NCI-H345 treated with DMSO at 0.1 percent for 48 hours (cell line): ENCODE results near the gene SBF1.
"Not testable (repeated sequence)": the region's sequence is repeated elsewhere in the genome, so short reads cannot be mapped to it uniquely, and the experiment has no call there.

ENCODE experiments used
- DNase-seq: peaks from one replicate; lab custom pipeline; 2025; ENCODE audit not compliant: unreplicated experiment; lab: John Stamatoyannopoulos, UW

The SBF1 gene

DNA sequence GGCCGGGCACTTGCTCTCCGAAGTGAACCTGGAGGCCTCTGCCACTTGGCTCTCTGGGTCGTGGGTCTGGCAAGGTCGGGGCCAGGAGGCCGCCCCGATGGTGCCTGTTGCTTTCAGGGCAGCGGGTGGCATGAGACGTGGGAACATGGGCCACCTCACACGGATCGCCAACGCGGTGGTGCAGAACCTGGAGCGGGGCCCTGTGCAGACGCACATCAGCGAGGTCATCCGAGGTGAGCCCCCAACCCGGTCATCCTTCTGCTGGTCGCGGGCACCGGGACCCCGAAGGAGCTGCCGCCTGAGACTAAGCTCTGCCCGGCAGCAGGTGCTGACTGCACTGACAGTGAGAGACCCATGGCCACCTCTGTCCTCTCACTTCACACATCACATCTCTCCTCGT, 40.0 kb downstream of the SBF1 start:
- no peak for DNase-seq

DNA sequence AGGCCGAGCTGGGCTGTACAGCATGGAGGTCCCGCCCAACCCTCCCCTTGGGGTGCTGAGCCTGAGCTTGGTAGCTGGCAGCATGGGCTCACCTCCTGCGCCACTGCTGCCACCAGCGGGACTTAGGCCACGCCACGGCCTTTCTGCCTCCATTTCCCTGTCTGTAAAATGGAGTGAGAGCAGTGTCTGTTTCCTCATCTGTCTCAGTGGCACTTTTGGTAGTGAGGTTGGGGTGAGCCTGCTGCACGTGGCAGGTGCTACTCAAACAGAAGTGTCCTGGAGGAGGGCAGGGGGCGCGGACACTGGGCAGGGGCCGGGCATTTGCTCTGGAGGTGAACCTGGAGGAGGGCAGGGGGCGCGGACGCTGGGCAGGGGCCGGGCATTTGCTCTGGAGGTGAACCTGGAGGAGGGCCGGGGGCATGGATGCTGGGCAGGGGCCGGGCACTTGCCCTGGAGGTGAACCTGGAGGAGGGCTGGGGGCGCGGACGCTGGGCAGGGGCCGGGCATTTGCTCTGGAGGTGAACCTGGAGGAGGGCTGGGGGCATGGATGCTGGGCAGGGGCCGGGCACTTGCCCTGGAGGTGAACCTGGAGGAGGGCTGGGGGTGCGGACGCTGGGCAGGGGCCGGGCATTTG, 41.8 kb downstream of the SBF1 start:
- DNase-seq: not testable (repeated sequence)

DNA sequence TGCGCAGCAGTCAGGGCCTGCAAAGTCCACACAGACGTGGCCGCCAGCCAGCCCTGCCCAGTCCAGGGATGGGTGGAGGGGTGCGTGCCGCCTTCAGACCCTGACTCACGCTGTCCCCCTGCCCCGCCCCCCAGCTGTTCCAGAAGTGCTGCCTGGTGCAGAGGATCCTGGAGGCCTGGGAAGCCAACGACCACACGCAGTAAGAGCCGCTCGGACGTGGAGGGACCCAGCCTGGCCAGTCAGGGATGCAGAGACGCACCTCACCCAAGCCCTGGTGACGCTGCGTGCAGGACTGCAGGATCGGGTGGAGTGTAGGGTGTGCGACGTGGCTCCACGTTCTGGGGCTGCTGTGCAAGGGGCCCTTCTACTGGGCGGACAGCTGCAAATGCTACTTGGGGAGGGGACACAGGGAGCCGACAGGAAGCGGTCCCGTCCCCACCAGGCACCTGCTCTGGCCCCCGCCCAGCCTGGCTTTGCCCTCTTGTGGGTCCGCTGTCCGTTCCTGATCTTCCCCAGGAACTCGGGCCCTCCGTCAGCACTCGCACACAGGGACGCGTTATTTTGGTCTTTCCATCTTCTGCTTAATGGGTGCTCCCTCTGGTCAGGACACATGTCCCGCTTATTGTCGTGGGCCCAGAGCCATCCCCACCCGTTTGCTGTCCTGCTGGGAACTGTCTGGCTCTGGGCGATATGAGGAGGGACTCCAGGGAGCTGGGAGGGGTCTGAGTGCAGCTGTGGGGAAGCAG, 42.5 kb downstream of the SBF1 start:
- DNase-seq: no peak

DNA sequence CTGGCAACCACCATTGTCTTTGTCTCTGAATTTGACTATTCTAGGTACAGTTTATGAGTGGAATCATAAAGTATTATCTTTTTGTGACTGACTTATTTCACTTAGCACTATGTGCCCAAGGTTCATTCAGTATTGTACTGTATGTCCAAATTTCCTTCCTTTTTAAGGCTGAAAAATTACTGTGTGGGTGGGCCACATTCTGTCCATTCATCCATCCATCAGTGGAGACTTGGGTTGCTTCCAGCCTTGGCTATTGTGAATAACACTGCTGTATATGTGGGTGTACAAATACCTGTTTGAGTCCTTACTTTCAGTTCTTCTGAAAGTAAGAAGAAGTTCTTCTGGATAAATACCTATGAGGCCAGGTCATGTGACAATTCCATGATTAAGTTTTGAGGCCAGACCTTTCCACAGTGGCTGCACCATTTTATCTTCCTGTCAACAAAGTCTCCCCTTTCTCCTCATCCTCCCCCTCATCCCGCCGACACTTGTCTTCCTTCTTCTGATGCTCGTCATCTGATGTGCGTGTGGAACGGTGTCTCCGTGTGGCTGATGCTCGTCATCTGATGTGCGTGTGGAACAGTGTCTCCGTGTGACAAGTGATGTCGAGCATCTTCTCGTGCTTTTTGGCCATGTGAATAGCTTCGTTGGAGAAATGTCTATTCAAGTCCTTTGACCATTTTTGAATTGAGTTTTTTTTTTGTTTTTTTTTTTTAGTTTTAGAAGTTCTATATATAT, 49.5 kb downstream of the SBF1 start:
- DNase-seq: no peak

DNA sequence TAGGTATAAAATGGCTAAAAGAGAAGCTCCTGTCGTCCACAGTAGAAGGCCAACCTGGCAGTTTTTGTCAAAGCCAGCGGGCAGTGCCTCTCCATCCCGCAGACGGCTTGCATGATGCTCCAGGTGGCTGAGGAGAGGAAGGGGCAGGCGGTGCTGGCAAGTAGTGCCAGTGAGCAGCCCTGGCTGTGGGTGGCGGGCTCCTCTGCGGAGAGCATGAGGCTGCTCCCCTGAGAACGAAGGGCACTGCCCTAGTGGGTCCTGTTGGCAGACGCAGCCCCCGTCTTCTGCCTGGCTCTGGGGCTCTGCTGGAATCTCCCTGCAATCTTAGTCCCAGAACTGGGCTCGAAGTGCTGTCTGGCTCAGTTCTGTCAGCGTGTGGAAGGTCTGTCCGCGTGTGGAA, 50.9 kb downstream of the SBF1 start:
- DNase-seq: no peak

DNA sequence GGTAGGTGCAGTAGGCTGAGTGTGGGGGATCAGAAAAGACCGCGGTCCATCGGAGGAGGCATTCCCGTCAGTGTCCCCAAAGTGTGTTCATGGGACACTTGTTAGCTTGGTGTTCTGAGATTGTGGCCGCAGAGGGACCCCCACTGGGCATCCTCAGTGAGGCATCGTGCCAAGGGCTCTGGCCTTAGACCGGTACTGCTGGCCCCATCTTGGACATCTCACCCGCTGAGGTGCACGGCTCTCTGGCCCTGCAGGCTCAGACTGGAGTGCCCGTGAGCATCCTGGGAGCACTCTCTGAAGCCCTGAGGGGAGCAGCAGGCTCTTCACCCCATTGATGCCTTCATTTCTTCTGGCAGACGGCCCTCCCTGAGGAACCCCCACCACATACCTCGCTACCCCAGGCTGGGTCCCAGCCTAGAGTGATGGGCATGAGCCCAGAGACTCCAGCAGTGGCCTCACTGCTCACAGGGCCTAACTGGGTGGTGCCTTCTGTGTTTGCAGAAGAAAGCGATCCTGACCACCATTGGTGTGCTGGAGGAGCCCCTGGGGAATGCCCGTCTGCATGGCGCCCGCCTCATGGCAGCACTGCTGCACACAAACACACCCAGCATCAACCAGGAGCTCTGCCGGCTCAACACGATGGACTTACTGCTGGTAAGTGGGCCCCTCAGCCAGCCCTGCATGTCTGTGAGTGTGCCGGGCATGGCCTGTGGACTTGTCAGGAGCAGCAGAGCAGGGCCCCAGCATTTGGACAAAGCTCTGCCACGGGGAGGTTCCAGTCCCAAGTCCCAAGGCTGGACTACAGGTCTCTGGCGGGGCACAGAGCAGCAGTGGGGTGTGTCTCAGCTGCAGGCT, 51.6 kb downstream of the SBF1 start:
- no peak for DNase-seq

DNA sequence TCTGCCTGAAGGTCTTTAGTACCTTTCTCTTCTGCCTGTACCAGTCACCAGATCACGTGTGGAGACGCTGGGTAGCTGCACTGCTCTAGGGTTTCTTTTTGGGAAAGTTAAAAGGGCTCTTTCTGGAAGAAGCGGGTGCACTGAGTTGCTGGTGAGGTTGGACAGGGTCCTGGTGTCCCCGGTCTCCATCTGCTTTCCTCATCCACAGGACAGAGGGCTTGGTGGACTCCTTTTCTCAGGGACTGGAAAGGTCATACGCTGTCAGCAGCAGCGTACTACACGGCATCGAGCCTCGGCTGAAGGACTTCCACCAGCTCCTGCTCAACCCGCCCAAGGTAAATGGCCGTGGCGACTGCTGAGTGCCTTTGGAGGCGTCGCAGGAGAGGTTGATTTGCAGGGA, 52.8 kb downstream of the SBF1 start:
- no peak for DNase-seq

DNA sequence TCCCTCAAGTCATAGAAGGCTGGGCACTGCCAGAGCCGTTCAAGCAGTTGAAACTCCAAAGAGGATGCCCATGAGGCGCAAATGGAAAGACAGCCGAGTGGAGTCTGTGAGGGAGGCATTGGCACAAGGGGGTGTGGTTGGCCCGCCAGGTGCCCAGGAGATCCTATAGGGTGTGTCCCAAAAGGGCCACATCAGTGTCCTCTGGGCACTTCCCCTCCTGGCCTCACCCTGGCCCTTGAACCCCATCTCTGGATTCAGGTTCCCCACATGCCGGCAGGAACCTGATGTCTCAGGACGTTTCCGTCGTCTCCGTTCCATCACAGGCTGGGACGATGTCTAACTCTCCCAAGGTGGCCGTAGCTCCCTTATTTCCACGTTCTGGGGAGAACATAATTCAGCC, 54.3 kb downstream of the SBF1 start:
- no peak for DNase-seq

DNA sequence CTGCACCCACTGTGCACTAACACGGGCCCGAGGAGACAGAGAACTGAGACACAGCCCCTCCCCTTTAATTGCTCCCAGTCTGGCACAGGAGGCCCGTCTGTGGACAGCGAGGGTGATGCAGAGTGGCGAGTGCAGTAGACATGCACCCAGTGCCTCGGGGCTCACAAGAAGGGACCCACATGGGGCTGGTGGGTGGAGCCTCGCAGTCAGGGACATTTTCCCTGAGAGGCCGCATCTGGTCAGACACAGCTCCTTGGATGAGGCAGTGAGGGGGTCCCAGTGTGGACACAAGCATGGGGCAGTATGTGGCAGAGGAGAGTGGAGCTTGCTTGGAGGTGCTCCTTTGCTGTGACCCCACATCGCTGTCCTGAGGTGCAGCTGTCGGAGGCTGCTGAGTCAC, 54.8 kb downstream of the SBF1 start:
- DNase-seq: no peak

DNA sequence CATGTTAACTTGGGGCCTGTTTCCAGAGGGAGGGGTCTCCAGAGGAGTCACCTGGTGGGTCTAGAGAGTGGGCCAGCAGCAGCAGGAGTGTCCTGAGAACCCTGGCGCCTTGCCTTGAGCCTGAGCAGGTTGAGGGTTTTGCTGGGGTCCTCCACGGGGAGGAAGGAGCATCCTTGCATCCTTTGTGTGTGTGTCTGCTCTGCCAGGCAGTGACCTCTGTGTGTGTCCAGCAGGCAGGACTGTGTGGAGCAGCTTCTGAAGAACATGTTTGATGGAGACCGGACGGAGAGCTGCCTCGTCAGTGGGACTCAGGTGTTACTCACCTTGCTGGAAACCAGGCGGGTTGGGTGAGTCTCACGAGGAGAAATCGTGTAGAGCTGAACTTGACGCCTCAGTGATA, 55.7 kb downstream of the SBF1 start:
- DNase-seq: no peak

DNA sequence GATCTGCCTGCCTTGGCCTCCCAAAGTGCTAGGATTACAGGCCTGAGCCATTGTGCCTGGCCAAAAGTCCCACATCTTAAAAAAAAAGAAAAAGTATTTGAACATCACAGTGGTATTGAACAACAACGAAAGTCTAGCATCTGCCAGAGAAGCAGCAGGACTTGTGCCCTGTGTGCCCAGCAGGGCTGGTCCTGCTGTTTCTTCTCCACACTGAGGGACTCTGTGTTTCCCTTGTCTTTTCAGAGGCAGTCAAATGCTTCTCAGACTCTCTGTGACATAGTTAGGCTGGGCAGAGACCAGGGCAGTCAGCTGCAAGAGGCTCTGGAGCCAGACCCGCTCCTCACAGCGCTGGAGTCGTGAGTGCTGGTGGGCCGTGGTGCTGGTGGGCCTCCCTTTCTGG, 56.2 kb downstream of the SBF1 start:
- DNase-seq: no peak

DNA sequence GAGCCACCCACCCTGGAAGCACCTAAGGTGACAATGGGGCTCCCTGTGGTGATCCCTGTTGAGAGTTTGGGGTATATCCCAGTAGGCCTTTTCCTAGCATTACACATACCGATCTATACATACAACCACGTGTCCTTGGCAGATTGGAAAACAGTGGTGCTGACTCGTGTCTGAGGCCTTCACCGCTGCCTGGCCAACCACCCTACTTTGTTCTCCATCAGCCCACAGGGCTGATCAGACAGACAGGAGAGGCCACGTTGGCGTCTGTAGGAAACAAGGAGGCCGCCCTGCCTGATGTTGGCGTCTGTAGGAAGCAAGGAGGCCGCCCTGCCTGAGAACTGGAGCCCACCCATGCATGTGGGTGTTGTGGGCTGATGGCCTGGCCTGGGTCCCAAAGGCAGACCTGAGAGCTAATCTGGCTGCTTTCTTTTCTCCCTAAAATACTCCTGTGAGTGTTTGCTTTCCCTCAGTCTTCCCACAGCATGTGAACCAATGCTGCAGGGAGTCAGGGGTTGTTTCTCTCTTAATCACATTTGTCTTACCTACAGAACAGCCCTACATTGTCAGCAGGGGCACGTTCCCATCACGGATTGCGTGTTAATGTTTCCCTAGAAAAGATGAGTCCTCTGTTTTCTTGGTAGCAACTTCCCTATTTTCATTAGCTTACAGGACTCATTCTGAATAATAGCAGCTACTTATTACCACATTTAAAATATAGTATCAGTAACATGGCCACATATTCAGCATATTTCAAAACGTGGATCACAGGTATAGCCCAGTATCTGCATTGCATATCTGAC, 57.2 kb downstream of the SBF1 start:
- no peak for DNase-seq

DNA sequence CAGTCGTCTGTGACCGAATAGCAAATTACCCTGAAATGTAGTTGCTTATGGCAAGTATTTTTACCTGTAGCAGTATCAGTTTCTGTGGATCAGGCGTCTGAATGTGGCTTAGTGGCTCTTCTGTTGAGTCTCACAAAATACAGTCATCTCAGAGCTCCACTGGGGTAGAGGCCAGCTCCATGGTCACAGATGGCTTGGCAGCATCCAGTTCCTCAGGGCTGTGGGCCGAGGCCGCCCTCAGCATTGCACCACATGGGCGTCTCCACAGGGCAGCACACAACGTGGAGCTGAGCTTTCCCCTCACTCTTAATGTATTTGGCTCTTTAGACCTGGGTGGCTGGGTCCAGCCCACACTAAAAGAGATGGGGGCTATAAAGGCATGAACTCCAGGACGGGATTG, 57.8 kb downstream of the SBF1 start:
- no peak for DNase-seq

DNA sequence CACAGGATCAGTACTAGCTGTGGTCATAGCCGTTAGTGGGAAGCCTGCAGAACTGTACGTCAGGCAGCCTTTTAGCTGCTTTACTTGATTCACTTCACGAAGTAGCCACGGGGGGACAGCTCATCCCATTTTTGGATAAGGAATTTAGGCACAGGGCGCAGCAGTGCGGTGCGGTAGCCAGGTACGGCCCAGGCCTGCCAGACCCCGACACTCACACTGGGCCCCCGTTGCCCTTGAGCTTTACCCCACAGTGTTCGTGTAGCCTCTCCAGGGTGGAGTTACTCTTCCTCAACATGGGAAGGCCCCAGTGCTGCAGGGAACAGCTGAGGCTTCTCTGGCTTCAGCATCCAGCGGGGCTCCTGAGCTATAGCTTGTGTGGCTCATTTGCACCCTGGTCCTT, 59.4 kb downstream of the SBF1 start:
- DNase-seq: no peak

DNA sequence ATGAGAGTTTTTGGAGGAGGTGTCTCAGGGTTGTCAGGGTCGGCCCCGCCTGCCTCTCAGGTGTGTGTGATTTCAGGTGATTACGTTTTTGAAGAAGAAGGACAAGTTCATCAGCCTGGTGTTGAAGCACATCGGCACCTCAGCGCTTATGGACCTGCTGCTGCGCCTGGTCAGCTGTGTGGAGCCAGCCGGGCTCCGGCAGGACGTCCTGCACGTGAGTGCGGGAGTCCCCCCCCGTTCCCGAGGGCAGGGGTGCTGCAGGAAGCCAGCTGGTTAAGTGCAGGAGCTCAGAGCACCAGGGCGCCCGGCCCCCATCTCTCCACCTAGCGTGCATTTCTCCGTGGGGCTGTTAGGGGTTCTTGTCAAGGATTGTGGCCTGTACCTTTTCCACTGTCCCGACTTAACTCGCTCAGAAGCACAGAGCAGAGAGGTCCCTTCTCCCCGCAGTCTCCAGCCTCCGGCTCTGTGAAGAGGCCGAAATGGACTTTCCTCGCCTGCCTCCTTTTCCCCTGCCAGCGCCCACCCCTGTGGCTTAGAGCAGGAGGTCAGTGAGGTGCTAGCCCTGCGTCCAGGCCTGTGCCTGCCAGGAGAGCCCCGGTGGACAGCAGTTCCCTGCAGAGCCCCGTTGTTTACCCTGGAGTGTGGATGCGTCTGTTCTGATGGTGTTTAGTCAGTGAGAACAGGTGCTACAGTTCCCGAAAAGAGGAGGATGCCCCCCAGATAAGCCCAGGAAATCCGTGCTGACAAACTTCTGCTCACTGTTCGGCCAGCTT, 60.2 kb downstream of the SBF1 start:
- DNase-seq: no peak

DNA sequence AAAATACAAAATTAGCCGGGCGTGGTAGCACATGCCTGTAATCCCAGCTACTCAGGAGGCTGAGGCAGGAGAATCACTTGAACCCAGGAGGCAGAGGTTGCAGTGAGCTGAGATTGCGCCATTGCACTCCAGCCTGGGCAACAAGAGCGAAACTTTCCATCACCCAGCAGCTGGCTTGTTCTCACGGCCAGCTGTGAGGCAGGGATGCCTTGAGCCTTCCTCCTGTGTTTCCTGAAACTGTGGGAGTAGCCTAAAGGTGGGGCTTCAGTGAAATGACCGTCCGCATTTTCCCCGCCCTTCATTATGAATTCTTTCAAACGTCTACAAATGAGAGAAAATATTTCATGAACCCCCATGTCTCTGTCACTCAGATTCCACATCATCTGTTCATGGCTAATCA, 65.9 kb downstream of the SBF1 start:
- DNase-seq: not testable (repeated sequence)

DNA sequence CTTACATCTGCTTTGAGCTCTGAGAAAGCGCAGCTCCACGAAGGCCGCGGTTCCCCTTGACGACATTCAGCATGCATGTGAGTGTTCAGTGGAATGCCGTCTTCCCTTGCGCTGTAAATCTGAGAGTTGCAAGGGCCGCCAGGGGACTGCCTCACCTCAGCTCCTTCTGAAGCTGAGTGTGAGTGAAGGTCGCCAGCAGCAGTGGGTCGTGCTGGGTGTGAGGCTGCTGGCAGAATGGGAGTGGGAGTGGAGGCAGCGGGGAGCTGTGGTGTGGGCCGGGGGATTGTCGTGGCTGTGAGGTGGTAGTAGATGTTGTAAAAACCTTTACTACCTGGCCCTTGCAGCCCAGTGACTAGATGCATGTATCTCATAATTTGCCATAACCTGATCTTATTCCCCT, 66.5 kb downstream of the SBF1 start:
- DNase-seq: no peak

DNA sequence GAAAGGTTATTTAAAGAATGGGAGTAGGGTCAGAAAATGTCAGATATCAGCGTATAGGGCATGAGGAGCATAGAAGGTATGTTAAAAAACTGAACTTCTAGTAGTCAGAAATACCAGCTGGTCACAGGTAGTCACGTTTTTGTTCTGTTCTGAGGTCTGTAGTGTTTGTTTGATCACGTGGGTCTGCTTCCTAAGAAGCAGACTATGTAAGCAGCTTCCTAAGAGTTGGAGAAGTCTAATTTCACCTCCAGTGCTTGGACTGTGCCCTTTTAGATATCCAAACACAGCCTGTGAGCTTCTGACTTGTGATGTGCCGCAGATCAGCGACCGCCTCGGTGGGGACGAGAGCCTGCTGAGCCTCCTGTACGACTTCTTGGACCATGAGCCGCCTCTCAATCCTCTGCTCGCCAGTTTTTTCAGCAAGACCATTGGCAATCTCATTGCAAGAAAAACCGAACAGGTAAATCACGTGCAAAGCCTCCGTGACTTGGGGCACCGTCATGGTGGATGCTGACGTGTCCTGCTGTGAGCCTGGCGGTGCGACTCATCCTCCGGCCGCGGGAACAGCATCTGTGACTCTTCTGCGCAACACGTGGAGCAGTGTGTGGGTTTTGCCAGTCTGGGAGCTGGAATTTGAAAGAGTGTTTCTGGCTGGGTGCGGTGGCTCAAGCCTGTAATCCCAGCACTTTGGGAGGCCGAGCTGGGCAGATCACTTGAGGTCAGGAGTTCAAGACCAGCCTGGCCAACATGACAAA, 68.2 kb downstream of the SBF1 start:
- DNase-seq: no peak

DNA sequence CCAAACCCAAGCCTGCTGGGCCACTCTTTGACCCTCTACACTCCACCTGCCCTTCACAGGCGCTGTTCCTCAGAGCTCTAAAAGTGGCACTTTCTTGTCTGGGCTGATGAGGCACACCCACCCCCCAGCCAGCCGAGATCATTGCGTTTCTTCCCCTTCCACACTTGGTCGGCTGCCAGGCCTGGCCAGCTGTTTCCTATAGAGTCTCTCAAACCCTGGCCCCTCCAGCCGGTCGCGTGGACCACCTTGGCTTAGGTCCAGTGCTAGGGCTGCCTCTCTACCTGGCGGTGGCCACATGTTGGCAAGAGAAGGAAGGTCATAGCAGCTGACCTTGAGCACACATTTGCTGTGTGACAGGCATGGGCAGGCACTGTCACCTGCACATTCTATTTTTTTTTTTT, 71.1 kb downstream of the SBF1 start:
- DNase-seq: no peak
